Cardiac muscle cell (in vitro differentiated cells and primary cell): ENCODE measurements around the gene OR1N2. TPM values are rescaled to one million over a fixed set of nuclear protein-coding genes. Genes with fewer than 3 reads are reported as not detected.
"Not testable (repeated sequence)": the region's sequence is repeated elsewhere in the genome, so short reads cannot be mapped to it uniquely, and the experiment has no call there.

Source experiments
- DNase-seq, 2 donors: peaks; one replicate each; pipeline versions ENCODE4 v3.0.0 to v3.0.0-alpha.2; 2010 to 2017; ENCODE audit warnings: low read depth in 1 of 2, low spot score in 1 of 2
- H3K27ac ChIP-seq: fragments of 200-600 bp; sonication (generic); 2 replicates; pipeline ENCODE4 v1.5.1; 2016
- H3K27me3 ChIP-seq: fragments of 200-600 bp; sonication (generic); 2 replicates; pipeline ENCODE4 v1.6.0; 2016; ENCODE audit warnings: control low read depth
- H3K36me3 ChIP-seq: fragments of 200-600 bp; sonication (generic); 2 replicates; pipeline ENCODE4 v1.5.1; 2016; ENCODE audit warnings: control low read depth
- H3K4me1 ChIP-seq: fragments of 200-600 bp; sonication (generic); 2 replicates; pipeline ENCODE4 v1.8.1; 2017; ENCODE audit warnings: low read depth, mild to moderate bottlenecking, mixed run types
- H3K4me3 ChIP-seq: fragments of 200-600 bp; sonication (generic); 2 replicates; pipeline ENCODE4 v1.5.1; 2016; ENCODE audit warnings: mild to moderate bottlenecking
- H3K9me3 ChIP-seq: fragments of 200-600 bp; sonication (generic); 2 replicates; pipeline ENCODE4 v1.5.1; 2017; ENCODE audit warnings: low read depth, mild to moderate bottlenecking, control low read depth
- polyA plus RNA-seq: library from polyadenylated mRNA; unstranded; fragments of >200 nt; fragmentation: Nextera tagmentation; extraction: Ambion mirVana; gene quantifications from 2 replicates; pipeline ENCODE4 v1.2.1, GENCODE V29; 2016
- total RNA-seq: library from RNA; depleted of rRNA; stranded (reverse); fragments of >200 nt; gene quantifications from 2 replicates; pipeline ENCODE4 v1.2.3, GENCODE V29; 2016
- TF ChIP-seq, protein P1 (sequence below): IDR thresholded peaks from 2 replicates; pipeline ENCODE4 v1.5.1; 2012; ENCODE audit warnings: low read depth, mild to moderate bottlenecking, low read length

OR1N2 gene
- total and polyA plus RNA-seq, 2 experiments from 2014 or later, result not detected

DNA sequence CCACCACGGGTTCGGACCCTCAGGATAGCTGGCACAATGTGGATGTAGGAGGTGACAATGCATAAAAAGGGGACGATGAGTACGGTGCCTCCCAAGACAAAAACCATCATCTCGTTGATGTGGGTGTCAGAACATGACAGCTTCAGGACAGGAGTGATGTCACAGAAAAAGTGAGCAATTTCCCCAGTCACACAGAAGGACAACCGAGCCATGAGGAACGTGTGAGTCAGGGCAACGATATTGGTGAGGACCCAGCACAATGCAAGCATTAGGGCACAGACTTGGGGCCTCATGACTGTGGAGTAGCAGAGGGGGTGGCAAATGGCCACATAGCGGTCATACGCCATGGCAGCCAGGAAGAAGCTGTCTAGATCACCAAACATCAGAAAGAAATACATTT, 26.3 kb upstream of the OR1N2 start:
- Histone ChIP-seq H3K36me3 (no peaks in the 10 kb centered on the region), H3K4me3 (no peak overlapping the region), H3K27ac (no peak overlapping the region), H3K9me3 (no peaks in the 10 kb centered on the region), H3K4me1 (no peaks in the 10 kb centered on the region), H3K27me3 (no peaks in the 10 kb centered on the region)
- DNase-seq, result no peak
- TF ChIP-seq, protein P1, sequence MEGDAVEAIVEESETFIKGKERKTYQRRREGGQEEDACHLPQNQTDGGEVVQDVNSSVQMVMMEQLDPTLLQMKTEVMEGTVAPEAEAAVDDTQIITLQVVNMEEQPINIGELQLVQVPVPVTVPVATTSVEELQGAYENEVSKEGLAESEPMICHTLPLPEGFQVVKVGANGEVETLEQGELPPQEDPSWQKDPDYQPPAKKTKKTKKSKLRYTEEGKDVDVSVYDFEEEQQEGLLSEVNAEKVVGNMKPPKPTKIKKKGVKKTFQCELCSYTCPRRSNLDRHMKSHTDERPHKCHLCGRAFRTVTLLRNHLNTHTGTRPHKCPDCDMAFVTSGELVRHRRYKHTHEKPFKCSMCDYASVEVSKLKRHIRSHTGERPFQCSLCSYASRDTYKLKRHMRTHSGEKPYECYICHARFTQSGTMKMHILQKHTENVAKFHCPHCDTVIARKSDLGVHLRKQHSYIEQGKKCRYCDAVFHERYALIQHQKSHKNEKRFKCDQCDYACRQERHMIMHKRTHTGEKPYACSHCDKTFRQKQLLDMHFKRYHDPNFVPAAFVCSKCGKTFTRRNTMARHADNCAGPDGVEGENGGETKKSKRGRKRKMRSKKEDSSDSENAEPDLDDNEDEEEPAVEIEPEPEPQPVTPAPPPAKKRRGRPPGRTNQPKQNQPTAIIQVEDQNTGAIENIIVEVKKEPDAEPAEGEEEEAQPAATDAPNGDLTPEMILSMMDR, result no peak

DNA sequence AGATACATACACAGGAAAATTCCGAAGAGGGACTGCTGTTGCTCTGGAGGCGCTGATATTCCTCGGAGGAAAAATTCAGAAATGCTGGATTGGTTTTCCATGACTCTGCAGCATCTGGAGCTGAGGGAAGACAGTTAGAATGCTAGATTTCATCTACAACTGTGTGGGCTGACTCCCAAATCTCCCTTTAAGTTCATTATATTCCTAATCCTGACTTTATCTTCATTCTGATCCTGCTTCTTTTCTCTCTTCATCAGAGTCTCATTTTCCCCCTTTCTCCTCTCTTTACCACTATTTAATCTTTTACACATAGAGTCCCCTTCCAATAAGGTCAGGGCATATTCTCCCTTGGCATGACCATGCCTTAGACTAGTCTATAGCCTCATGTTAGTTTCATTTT, 25.7 kb upstream of the OR1N2 start, which contains the start of gene OR1N1:
Gene OR1N1 (minus strand): TSS at position 101 of the 400 bp plus-strand sequence. CDS start 0 bp downstream, at position 101.
- DNase-seq, result no peak
- no peaks in the 10 kb centered on the region for H3K27me3 ChIP-seq
- no peaks in the 10 kb centered on the region for H3K9me3 ChIP-seq
- H3K27ac ChIP-seq, result no peak within 1 kb of the TSS
- H3K4me1 ChIP-seq, result no peaks in the 10 kb centered on the region
- H3K36me3 ChIP-seq, result no peaks in the 10 kb centered on the region
- TF ChIP-seq, protein P1, result no peak
- H3K4me3 ChIP-seq, result no peak within 1 kb of the TSS

DNA sequence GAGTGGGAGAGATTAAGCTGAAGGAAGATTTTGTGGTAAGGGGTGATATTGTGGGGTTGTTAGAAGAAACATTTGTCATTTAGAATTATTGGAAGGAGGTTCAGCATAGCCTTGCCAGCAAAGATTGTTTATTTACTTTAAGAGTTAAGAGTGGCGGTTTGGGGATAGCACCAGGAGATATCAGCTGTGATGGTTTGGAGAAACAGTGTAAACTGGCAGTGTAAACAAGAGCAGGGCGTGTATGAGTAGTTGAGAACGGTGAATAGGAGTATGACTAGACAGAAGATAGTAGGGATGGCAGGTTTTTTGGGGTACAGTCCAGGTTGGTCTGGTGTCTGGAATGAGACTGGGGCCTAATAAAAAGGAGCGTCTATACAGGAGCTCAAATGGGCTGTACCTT, 21.8 kb upstream of the OR1N2 start:
- not testable (repeated sequence) for H3K36me3 ChIP-seq, H3K4me3 ChIP-seq, H3K4me1 ChIP-seq, H3K9me3 ChIP-seq, DNase-seq, H3K27ac ChIP-seq, H3K27me3 ChIP-seq

DNA sequence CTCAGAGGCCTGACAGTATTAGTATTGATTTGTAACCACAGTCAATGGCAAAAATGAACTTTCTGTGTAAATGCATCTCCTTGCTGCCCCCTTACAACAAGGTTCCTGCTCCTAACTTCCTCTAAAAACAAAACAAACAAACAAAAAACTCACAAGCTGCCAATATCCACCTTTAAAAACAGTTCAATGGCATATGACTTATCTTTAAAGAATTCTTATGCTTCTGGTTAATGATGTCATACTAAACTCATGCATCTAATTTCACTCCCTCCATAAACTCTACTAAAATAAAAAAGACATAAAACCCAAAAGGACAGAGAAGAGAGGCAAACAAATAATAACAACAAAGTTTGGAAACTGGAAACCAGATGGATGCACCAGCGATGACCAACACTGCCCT, 16.8 kb upstream of the OR1N2 start:
- no peak overlapping the region for H3K27ac ChIP-seq
- H3K27me3 ChIP-seq, result no peaks in the 10 kb centered on the region
- H3K36me3 ChIP-seq, result no peaks in the 10 kb centered on the region
- H3K4me3 ChIP-seq, result no peak overlapping the region
- no peaks in the 10 kb centered on the region for H3K9me3 ChIP-seq
- TF ChIP-seq, protein P1, result no peak
- H3K4me1 ChIP-seq, result no peaks in the 10 kb centered on the region
- no peak for DNase-seq

DNA sequence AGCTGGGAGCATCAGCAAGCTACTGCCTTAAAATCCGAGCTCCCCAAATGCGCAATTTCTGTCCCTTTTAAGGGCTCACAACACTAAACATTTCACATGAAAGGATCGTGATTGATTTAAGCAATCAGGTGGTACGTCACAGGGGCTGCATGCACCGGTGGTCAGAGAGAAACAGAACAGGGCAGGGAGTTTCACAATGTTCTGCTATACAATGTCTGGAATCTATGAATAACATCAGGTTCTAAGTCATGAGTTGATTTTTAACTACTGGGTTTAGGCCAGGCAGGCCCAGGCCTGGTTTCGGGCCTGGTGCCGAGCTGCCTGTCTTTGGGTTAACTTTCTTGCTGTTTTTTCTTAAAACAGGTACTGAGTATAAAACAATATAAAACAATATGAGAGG, 15.8 kb upstream of the OR1N2 start:
- H3K27me3 ChIP-seq, H3K4me1 ChIP-seq, H3K36me3 ChIP-seq, H3K9me3 ChIP-seq, H3K27ac ChIP-seq, H3K4me3 ChIP-seq, DNase-seq: not testable (repeated sequence)

DNA sequence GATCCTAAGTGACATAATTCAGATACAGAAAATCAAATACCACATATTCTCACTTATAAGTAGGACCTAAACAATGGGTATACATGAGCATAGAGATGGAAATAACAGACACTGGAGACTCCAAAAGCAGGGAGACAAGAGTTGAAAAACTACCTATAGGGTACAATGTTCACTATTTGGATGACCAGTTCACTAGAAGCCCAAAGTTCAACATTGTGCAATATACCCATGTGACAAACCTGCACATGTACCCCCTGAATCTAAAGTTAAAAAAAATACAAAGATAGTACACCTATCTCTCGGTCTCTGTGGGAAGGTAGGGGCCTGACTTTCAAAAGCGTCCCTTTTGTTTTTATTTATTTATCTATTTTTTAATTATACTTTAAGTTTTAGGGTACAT, 14.2 kb upstream of the OR1N2 start:
- no peaks in the 10 kb centered on the region for H3K36me3 ChIP-seq
- no peak overlapping the region for H3K4me3 ChIP-seq
- TF ChIP-seq, protein P1, result no peak
- H3K27ac ChIP-seq, result no peak overlapping the region
- H3K27me3 ChIP-seq, result no peaks in the 10 kb centered on the region
- no peak for DNase-seq
- H3K4me1 ChIP-seq, result no peaks in the 10 kb centered on the region
- H3K9me3 ChIP-seq, result no peaks in the 10 kb centered on the region

DNA sequence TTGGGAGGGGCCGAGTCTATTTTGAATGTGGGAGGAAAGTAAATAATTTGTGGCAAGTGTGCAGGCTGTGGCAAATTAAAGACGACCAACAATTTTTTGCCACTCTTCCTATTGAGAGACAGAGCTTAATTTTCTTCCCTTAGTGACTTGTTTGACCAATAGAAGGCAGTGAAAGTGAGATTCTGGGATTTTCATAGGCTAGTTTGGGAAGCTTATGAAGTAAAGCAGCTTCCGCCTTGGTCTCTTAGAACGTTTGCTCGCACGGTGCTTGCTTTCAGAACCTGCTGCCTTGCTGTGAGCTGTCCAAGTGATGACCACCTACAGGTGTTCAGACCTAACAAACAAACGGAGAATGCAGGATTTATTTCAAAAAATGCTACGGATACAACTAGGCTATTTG, 6.7 kb upstream of the OR1N2 start:
- no peak overlapping the region for H3K27ac ChIP-seq
- no peaks in the 10 kb centered on the region for H3K36me3 ChIP-seq
- no peaks in the 10 kb centered on the region for H3K27me3 ChIP-seq
- H3K4me1 ChIP-seq, result no peaks in the 10 kb centered on the region
- DNase-seq, result no peak
- H3K9me3 ChIP-seq, result no peaks in the 10 kb centered on the region
- no peak overlapping the region for H3K4me3 ChIP-seq
- TF ChIP-seq, protein P1, result no peak
